Measurements from ENCODE around the gene PDZRN3.
"Not testable (repeated sequence)": the region's sequence is repeated elsewhere in the genome, so short reads cannot be mapped to it uniquely, and the experiment has no call there.

The PDZRN3 gene

GRCh38 chr3:73467211-73467610, 157.5 kb downstream of the PDZRN3 start:
- Histone ChIP-seq H3K36me3 (no peaks in the 10 kb centered on the region), H3K27me3 (no peaks in the 10 kb centered on the region), H3K4me3 (ENCODE audit: low read depth, low read length) (no peak overlapping the region), H3K4me1 (peaks cover 28% of the 10 kb centered on the region), H3K9me3 (no peaks in the 10 kb centered on the region)
- no peak for TF ChIP-seq CTCF (IDR thresholded peaks at IDR 0.05; ENCODE audit: low read depth, low read length)
- no peak for DNase-seq

- H3K4me3 ChIP-seq (ENCODE audit: low read depth, low read length), result no peak overlapping the region
- no peaks in the 10 kb centered on the region for H3K36me3 ChIP-seq
- TF ChIP-seq CTCF (IDR thresholded peaks at IDR 0.05; ENCODE audit: low read depth, low read length), result no peak
- no peaks in the 10 kb centered on the region for H3K9me3 ChIP-seq
- H3K27me3 ChIP-seq, result no peaks in the 10 kb centered on the region
- peaks cover 16% of the 10 kb centered on the region for H3K4me1 ChIP-seq
- no peak for DNase-seq
These were observed 158.8 kb downstream of the PDZRN3 start for GRCh38 chr3:73465926-73466325.

- H3K9me3 ChIP-seq; H3K36me3 ChIP-seq; H3K27me3 ChIP-seq; DNase-seq; H3K4me3 ChIP-seq (ENCODE audit: low read depth, low read length): not testable (repeated sequence)
- H3K4me1 ChIP-seq, result peaks cover 12% of the 10 kb centered on the region
These were observed 160.6 kb downstream of the PDZRN3 start for GRCh38 chr3:73464126-73464525.

- Histone ChIP-seq H3K4me3 (ENCODE audit: low read depth, low read length) (no peak overlapping the region), H3K36me3 (no peaks in the 10 kb centered on the region), H3K27me3 (no peaks in the 10 kb centered on the region), H3K9me3 (no peaks in the 10 kb centered on the region), H3K4me1 (peaks cover 3% of the 10 kb centered on the region)
- no peak for TF ChIP-seq CTCF (IDR thresholded peaks at IDR 0.05; ENCODE audit: low read depth, low read length)
- no peak for DNase-seq
These were observed 163.2 kb downstream of the PDZRN3 start for GRCh38 chr3:73461547-73461946.

GRCh38 chr3:73459711-73460110, 165.0 kb downstream of the PDZRN3 start:
- H3K4me3 ChIP-seq (ENCODE audit: low read depth, low read length), result no peak overlapping the region
- DNase-seq, result no peak
- H3K27me3 ChIP-seq, result no peaks in the 10 kb centered on the region
- peaks cover 7% of the 10 kb centered on the region for H3K4me1 ChIP-seq
- H3K36me3 ChIP-seq, result no peaks in the 10 kb centered on the region
- no peak for TF ChIP-seq CTCF (IDR thresholded peaks at IDR 0.05; ENCODE audit: low read depth, low read length)
- no peaks in the 10 kb centered on the region for H3K9me3 ChIP-seq

GRCh38 chr3:73453666-73454065, 171.1 kb downstream of the PDZRN3 start:
- Histone ChIP-seq H3K4me1 (peaks cover 11% of the 10 kb centered on the region), H3K9me3 (no peaks in the 10 kb centered on the region), H3K36me3 (no peaks in the 10 kb centered on the region), H3K4me3 (ENCODE audit: low read depth, low read length) (no peak overlapping the region), H3K27me3 (no peaks in the 10 kb centered on the region)
- no peak for DNase-seq
- TF ChIP-seq CTCF (IDR thresholded peaks at IDR 0.05; ENCODE audit: low read depth, low read length), result no peak

- peaks cover 11% of the 10 kb centered on the region for H3K4me1 ChIP-seq
- no peak for TF ChIP-seq CTCF (IDR thresholded peaks at IDR 0.05; ENCODE audit: low read depth, low read length)
- no peak for DNase-seq
- H3K9me3 ChIP-seq, result no peaks in the 10 kb centered on the region
- no peak overlapping the region for H3K4me3 ChIP-seq (ENCODE audit: low read depth, low read length)
- H3K27me3 ChIP-seq, result no peaks in the 10 kb centered on the region
- H3K36me3 ChIP-seq, result no peaks in the 10 kb centered on the region
These were observed 172.0 kb downstream of the PDZRN3 start for GRCh38 chr3:73452729-73453128.

Measured in BE2C (cell line).